Endothelial cell of umbilical vein (primary cell): ENCODE data around the gene MRPS6. TPM values are rescaled to one million over a fixed set of nuclear protein-coding genes. Genes with fewer than 3 reads are reported as not detected.

Experiments
- BruUV-seq: library from RNA; stranded (reverse); fragments of 400-500 nt; replicated peaks from 2 replicates; lab custom pipeline; 2021; lab: Mats Ljungman, UMichigan
- CTCF ChIA-PET: fragments of 300-600, 350-600 bp; sonication (Branson Sonifier 250); formaldehyde crosslinking; loops from one replicate; lab custom pipeline; 2021; ENCODE audit warnings: antibody characterized with exemption, inconsistent platforms; lab: Charles Lee
- POLR2A ChIA-PET: fragments of 300-600, 350-600 bp; sonication (Branson Sonifier 250); formaldehyde crosslinking; loops from one replicate; lab custom pipeline; 2021; ENCODE audit warnings: antibody characterized with exemption, inconsistent platforms; lab: Charles Lee
- DNase-seq: peaks from one replicate; pipeline ENCODE4 v3.0.0-alpha.2; 2011; ENCODE audit warnings: low read depth, low spot score
- FAIRE-seq: peaks from 2 replicates; lab custom pipeline; 2011; peaks lifted over from hg19 to GRCh38; lab: Jason Lieb, UNC
- H2AFZ ChIP-seq: 2 replicates; pipeline ENCODE4 v1.6.0; 2012; ENCODE audit warnings: low read depth, low read length, control low read depth, inconsistent platforms
- H3K27ac ChIP-seq: 2 replicates; pipeline ENCODE4 v1.5.1; 2011; ENCODE audit warnings: low read depth, mild to moderate bottlenecking, control low read depth, low read length, moderate library complexity; ENCODE audit not compliant: insufficient read depth
- H3K27me3 ChIP-seq, 2 experiments: 2 replicates each; pipeline versions ENCODE4 v1.6.0 to v1.6.1; 2011; ENCODE audit warnings: low read length in 2 of 2, mixed read lengths in 1 of 2; ENCODE audit not compliant: control insufficient read depth in 2 of 2, insufficient read depth in 2 of 2
- H3K36me3 ChIP-seq, 2 experiments: 2 replicates in 1 of 2; 3 replicates in 1 of 2; pipeline ENCODE4 v1.5.1; 2011; ENCODE audit warnings: low read length in 2 of 2, mild to moderate bottlenecking in 1 of 2, moderate library complexity in 1 of 2; ENCODE audit not compliant: control insufficient read depth in 2 of 2, insufficient read depth in 2 of 2; ENCODE audit errors: extremely low read depth in 1 of 2
- H3K4me1 ChIP-seq: 3 replicates; pipeline ENCODE4 v1.5.1; 2011; ENCODE audit warnings: mild to moderate bottlenecking, low read length; ENCODE audit not compliant: control insufficient read depth, insufficient read depth; ENCODE audit errors: extremely low read depth
- H3K4me2 ChIP-seq: 2 replicates; pipeline ENCODE4 v1.6.1; 2011; ENCODE audit warnings: low read length, control low read depth, mixed read lengths; ENCODE audit not compliant: insufficient read depth
- H3K4me3 ChIP-seq, 3 experiments: fragments of 200-600 bp in 1 of 3; sonication (generic), shearing (Covaris generic) in 1 of 3; replicated peaks in 1 of 3; 2 replicates each; pipeline ENCODE4 v1.5.1; 2011 to 2016; ENCODE audit warnings: control low read depth in 3 of 3, low read length in 3 of 3, mild to moderate bottlenecking in 2 of 3, inconsistent platforms in 1 of 3, low read depth in 1 of 3, moderate library complexity in 1 of 3; ENCODE audit not compliant: insufficient read depth in 1 of 3
- H3K79me2 ChIP-seq: 2 replicates; pipeline ENCODE4 v1.6.0; 2012; ENCODE audit warnings: low read length, inconsistent platforms; ENCODE audit not compliant: control insufficient read depth, insufficient read depth
- H3K9ac ChIP-seq: replicated peaks from 2 replicates; pipeline ENCODE3; 2011; ENCODE audit warnings: low read length, control low read depth; ENCODE audit not compliant: insufficient read depth; ENCODE audit errors: extremely low read depth
- H3K9me1 ChIP-seq: replicated peaks from 3 replicates; pipeline ENCODE4 v1.6.0; 2011; ENCODE audit warnings: mild to moderate bottlenecking, low read length; ENCODE audit not compliant: control insufficient read depth, insufficient read depth; ENCODE audit errors: extremely low read depth
- H3K9me3 ChIP-seq: replicated peaks from 2 replicates; pipeline ENCODE4 v1.5.1; 2012; ENCODE audit warnings: low read length, inconsistent platforms; ENCODE audit not compliant: control insufficient read depth, insufficient read depth
- H4K20me1 ChIP-seq: replicated peaks from 2 replicates; pipeline ENCODE3; 2011; ENCODE audit warnings: mild to moderate bottlenecking, low read length; ENCODE audit not compliant: control insufficient read depth, insufficient read depth; ENCODE audit errors: extremely low read depth
- CTCF ChIP-seq, 2 donors: IDR thresholded peaks; 1 replicate in 1 of 2; 2 replicates in 1 of 2; pipeline ENCODE4 v1.5.1; 2011; ENCODE audit warnings: low read length in 2 of 2, mild to moderate bottlenecking in 2 of 2, moderate library complexity in 2 of 2, control low read depth in 1 of 2, inconsistent platforms in 1 of 2, low read depth in 1 of 2; ENCODE audit not compliant: insufficient read depth in 1 of 2; ENCODE audit errors: extremely low read depth in 1 of 2
- EZH2 ChIP-seq: IDR thresholded peaks from 2 replicates; pipeline ENCODE4 v1.6.1; 2012; ENCODE audit warnings: borderline replicate concordance, low read depth, mild to moderate bottlenecking, moderate library complexity, low read length, inconsistent platforms; ENCODE audit not compliant: severe bottlenecking
- FOS ChIP-seq: IDR thresholded peaks from 2 replicates; pipeline ENCODE4 v1.6.1; 2011; ENCODE audit warnings: mild to moderate bottlenecking, low read length, moderate library complexity, borderline replicate concordance; ENCODE audit not compliant: insufficient read depth
- GATA2 ChIP-seq: IDR thresholded peaks from 2 replicates; pipeline ENCODE4 v1.7.0; 2011; ENCODE audit warnings: low read depth, mild to moderate bottlenecking, moderate library complexity, mixed read lengths, low read length; ENCODE audit not compliant: insufficient read length, insufficient read depth
- JUN ChIP-seq: IDR thresholded peaks from 2 replicates; pipeline ENCODE4 v1.6.1; 2011; ENCODE audit warnings: borderline replicate concordance, low read depth; ENCODE audit not compliant: insufficient read length, insufficient read depth
- MAX ChIP-seq: IDR thresholded peaks from 2 replicates; pipeline ENCODE4 v1.6.1; 2011; ENCODE audit not compliant: insufficient read depth, insufficient read length
- MYC ChIP-seq: IDR thresholded peaks from one replicate; pipeline ENCODE4 v1.6.1; 2011; ENCODE audit warnings: mild to moderate bottlenecking, low read depth, low read length
- POLR2A ChIP-seq: IDR thresholded peaks from 2 replicates; pipeline ENCODE4 v1.6.1; 2012; ENCODE audit warnings: low read depth, mild to moderate bottlenecking, control low read depth, low read length
- POLR2AphosphoS5 ChIP-seq: IDR thresholded peaks from 2 replicates; pipeline ENCODE4 v1.6.1; 2012; ENCODE audit warnings: low read depth, mild to moderate bottlenecking, control low read depth, low read length, moderate library complexity; ENCODE audit not compliant: insufficient read depth
- dilution Hi-C: fragments of 300-500 bp; cut with MboI; formaldehyde crosslinking; loops from one replicate; pipeline ENCODE4 v1.15.0; 2019; ENCODE audit warnings: low sequenced_read_pairs; ENCODE audit not compliant: extremely low pct_ligation_motif_present
- intact Hi-C: fragments of 100-400 bp; cut with micrococcal nuclease; formaldehyde crosslinking; loops from one replicate; pipeline ENCODE4 v1.10.0; 2022
- polyA plus RNA-seq, 4 experiments: library from polyadenylated mRNA; depleted of rRNA in 3 of 4; stranded (reverse) in 3 of 4; unstranded in 1 of 4; fragments of >200 nt; gene quantifications; 2 replicates each; pipeline versions ENCODE4 v1.2.1 to v1.2.3, GENCODE V29; 2011 to 2012; ENCODE audit warnings: missing spikeins in 1 of 4
- total RNA-seq: library from RNA; stranded (reverse); gene quantifications from 2 replicates; pipeline ENCODE4 v1.2.3, GENCODE V29; 2021

MRPS6 gene
- total and polyA plus RNA-seq, 2 donors (not counting 3 experiments of a cell fraction or from before 2014, with no cell fraction given) = 19.8 to 37.2 TPM

GRCh38 chr21:34100790-34101189 lies 27.4 kb downstream of the MRPS6 start:
- H3K36me3 ChIP-seq = peaks cover 0 to 3% of the 10 kb centered on the region in 2 experiments
- DNase-seq (no peak), FAIRE-seq (no peak)
- H3K9me1 ChIP-seq = no peaks in the 10 kb centered on the region
- H3K9me3 ChIP-seq = no peaks in the 10 kb centered on the region
- H3K4me1 ChIP-seq = no peaks in the 10 kb centered on the region
- H3K9ac ChIP-seq = no peak overlapping the region
- TF ChIP-seq JUN (no peak), MAX (no peak), GATA2 (no peak)
- no peak overlapping the region for H2AFZ ChIP-seq
- no TSS peak for BruUV-seq
- dilution Hi-C loops = no loop called here
- POLR2A ChIA-PET = no interaction called here
- H3K79me2 ChIP-seq = peaks cover 10% of the 10 kb centered on the region
- H4K20me1 ChIP-seq = no peaks in the 10 kb centered on the region
- H3K27me3 ChIP-seq = no peaks in the 10 kb centered on the region
- H3K4me2 ChIP-seq = no peak overlapping the region
- no peak overlapping the region for H3K4me3 ChIP-seq
- no peak overlapping the region for H3K27ac ChIP-seq
- CTCF ChIA-PET = interaction anchor here (1.0 to 3.8 kb wide), 5 partner anchors 9 to 247 kb away, joined by 3 to 16 read pairs (median 8); no protein-coding TSS in a partner anchor
- intact Hi-C loops = no loop called here

GRCh38 chr21:34105947-34106541 lies 32.7 kb downstream of the MRPS6 start:
- Histone ChIP-seq H3K4me3 (no peak overlapping the region), H4K20me1 (no peaks in the 10 kb centered on the region), H3K9ac (no peak overlapping the region), H3K9me3 (no peaks in the 10 kb centered on the region), H2AFZ (no peak overlapping the region), H3K4me1 (no peaks in the 10 kb centered on the region), H3K27me3 (no peaks in the 10 kb centered on the region), H3K4me2 (no peak overlapping the region), H3K79me2 (peaks cover 3% of the 10 kb centered on the region), H3K36me3 (no peaks in the 10 kb centered on the region), H3K27ac (no peak overlapping the region), H3K9me1 (no peaks in the 10 kb centered on the region)
- no peak for TF ChIP-seq EZH2
- no peak for TF ChIP-seq CTCF (IDR thresholded peaks at IDR 0.05; ENCODE audit: extremely low read depth in 1 of 2, insufficient read depth in 1 of 2, low read depth in 1 of 2, low read length in 2 of 2)
- TF ChIP-seq POLR2AphosphoS5 = no peak
- no peak for TF ChIP-seq POLR2A
- TF ChIP-seq JUN = no peak
- TF ChIP-seq FOS = no peak
- no peak for TF ChIP-seq MYC
- TF ChIP-seq MAX = no peak
- TF ChIP-seq GATA2 = no peak
- DNase-seq (no peak), FAIRE-seq (no peak)
- CTCF ChIA-PET = interaction anchor here (1.0 to 2.2 kb wide), 2 partner anchors 25 to 182 kb away, joined by 3 to 6 read pairs; no protein-coding TSS in a partner anchor
- dilution Hi-C loops (no loop called here), intact Hi-C loops (no loop called here)
- POLR2A ChIA-PET = no interaction called here
- no TSS peak for BruUV-seq
